ENCODE results near the gene ABR.
"Not testable (repeated sequence)": the region's sequence is repeated elsewhere in the genome, so short reads cannot be mapped to it uniquely, and the experiment has no call there.

Gene ABR

DNA sequence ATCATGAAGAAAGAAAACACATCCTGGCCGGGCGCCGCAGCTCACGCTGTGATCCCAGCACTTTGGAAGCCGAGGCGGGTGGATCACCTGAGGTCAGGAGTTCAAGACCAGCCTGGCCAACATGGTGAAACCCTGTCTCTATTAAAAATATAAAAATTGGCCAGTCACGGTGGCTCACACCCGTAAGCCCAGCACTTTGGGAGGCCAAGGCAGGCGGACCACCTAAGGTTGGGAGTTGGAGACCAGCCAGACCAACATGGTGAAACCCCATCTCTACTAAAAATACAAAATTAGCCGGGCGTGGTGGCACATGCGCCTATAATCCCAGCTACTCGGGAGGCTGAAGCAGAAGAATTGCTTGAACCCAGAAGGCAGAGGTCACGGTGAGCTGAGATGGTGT, 207.9 kb downstream of the ABR start:
- H3K9ac ChIP-seq (ENCODE audit: low read length); H3K4me1 ChIP-seq (ENCODE audit: control insufficient read depth, insufficient read depth, low read length): not testable (repeated sequence)

GRCh38 chr17:970364-970763, 209.4 kb downstream of the ABR start:
- Histone ChIP-seq H3K36me3 (ENCODE audit: control insufficient read depth, insufficient read depth, low read length) (no peaks in the 10 kb centered on the region), H3K9ac (ENCODE audit: low read length) (no peak overlapping the region), H3K4me1 (ENCODE audit: control insufficient read depth, insufficient read depth, low read length) (no peaks in the 10 kb centered on the region), H3K27me3 (ENCODE audit: control insufficient read depth, insufficient read depth, low read length) (peaks cover 8% of the 10 kb centered on the region), H3K9me3 (ENCODE audit: control insufficient read depth, low read length) (no peaks in the 10 kb centered on the region), H3K4me3 (ENCODE audit: low read length) (no peak overlapping the region)

More for the DNA sequence above, 207.9 kb downstream of the ABR start:
- H3K36me3 ChIP-seq (ENCODE audit: control insufficient read depth, insufficient read depth, low read length); H3K4me3 ChIP-seq (ENCODE audit: low read length); H3K9me3 ChIP-seq (ENCODE audit: control insufficient read depth, low read length); H3K27me3 ChIP-seq (ENCODE audit: control insufficient read depth, insufficient read depth, low read length): not testable (repeated sequence)

GRCh38 chr17:969811-970355, 209.9 kb downstream of the ABR start:
- Histone ChIP-seq H3K9me3 (ENCODE audit: control insufficient read depth, low read length) (no peaks in the 10 kb centered on the region), H3K36me3 (ENCODE audit: control insufficient read depth, insufficient read depth, low read length) (no peaks in the 10 kb centered on the region), H3K4me1 (ENCODE audit: control insufficient read depth, insufficient read depth, low read length) (no peaks in the 10 kb centered on the region), H3K9ac (ENCODE audit: low read length) (no peak overlapping the region), H3K4me3 (ENCODE audit: low read length) (no peak overlapping the region), H3K27me3 (ENCODE audit: control insufficient read depth, insufficient read depth, low read length) (peaks cover 8% of the 10 kb centered on the region)

DNA sequence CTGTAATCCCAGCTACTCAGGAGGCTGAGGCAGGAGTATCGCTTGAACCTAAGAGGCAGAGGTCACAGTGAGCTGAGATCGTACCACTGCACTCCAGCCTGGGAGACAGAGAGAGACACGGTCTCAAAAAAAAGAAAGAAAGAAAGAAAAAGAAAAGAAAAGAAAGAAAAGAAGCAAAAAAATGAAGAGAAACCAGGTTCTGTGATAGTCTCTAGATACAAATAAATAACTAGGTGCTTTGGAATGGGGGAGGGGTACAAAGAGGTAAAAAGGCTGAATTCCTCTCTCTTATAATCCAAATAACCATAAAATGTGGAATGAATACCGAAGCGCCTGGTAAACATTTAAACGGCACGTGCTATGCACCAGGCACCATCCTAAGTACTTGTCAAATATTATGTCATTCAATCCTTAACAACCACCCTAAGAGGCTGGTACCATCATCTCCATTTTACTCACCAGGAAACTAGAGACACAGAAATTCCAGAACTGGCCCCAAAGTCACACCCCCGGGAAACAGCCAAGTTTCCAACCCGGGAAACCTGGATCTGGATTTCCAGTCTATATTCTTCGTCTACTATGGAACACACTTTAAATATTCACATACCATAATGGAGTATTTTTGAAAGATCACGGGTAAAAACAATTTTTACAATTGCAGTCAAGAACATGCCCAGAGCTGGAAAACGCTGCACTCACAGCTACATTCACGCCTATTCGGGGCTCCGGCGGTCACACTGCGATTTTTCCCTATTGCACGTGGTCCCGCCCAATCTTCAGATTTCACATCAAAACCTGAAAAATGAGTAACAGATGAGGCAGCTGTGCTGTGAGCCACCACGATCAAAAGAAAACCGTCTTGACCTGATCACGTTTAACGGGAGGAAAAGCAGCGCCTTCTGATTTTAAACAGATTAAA, 210.7 kb downstream of the ABR start:
- Histone ChIP-seq H3K9me3 (ENCODE audit: control insufficient read depth, low read length) (no peaks in the 10 kb centered on the region), H3K4me1 (ENCODE audit: control insufficient read depth, insufficient read depth, low read length) (no peaks in the 10 kb centered on the region), H3K27me3 (ENCODE audit: control insufficient read depth, insufficient read depth, low read length) (peaks cover 8% of the 10 kb centered on the region), H3K9ac (ENCODE audit: low read length) (no peak overlapping the region), H3K4me3 (ENCODE audit: low read length) (no peak overlapping the region), H3K36me3 (ENCODE audit: control insufficient read depth, insufficient read depth, low read length) (no peaks in the 10 kb centered on the region)

- Histone ChIP-seq H3K36me3 (ENCODE audit: control insufficient read depth, insufficient read depth, low read length) (no peaks in the 10 kb centered on the region), H3K4me1 (ENCODE audit: control insufficient read depth, insufficient read depth, low read length) (no peaks in the 10 kb centered on the region), H3K4me3 (ENCODE audit: low read length) (no peak overlapping the region), H3K9ac (ENCODE audit: low read length) (no peak overlapping the region), H3K9me3 (ENCODE audit: control insufficient read depth, low read length) (no peaks in the 10 kb centered on the region), H3K27me3 (ENCODE audit: control insufficient read depth, insufficient read depth, low read length) (peaks cover 8% of the 10 kb centered on the region)
Measured at GRCh38 chr17:967122-967521, 212.7 kb downstream of the ABR start.

GRCh38 chr17:965311-965989, 214.3 kb downstream of the ABR start:
- Histone ChIP-seq H3K27me3 (ENCODE audit: control insufficient read depth, insufficient read depth, low read length) (peaks cover 5% of the 10 kb centered on the region), H3K4me3 (ENCODE audit: low read length) (no peak overlapping the region), H3K36me3 (ENCODE audit: control insufficient read depth, insufficient read depth, low read length) (no peaks in the 10 kb centered on the region), H3K9me3 (ENCODE audit: control insufficient read depth, low read length) (no peaks in the 10 kb centered on the region), H3K4me1 (ENCODE audit: control insufficient read depth, insufficient read depth, low read length) (no peaks in the 10 kb centered on the region), H3K9ac (ENCODE audit: low read length) (no peak overlapping the region)

DNA sequence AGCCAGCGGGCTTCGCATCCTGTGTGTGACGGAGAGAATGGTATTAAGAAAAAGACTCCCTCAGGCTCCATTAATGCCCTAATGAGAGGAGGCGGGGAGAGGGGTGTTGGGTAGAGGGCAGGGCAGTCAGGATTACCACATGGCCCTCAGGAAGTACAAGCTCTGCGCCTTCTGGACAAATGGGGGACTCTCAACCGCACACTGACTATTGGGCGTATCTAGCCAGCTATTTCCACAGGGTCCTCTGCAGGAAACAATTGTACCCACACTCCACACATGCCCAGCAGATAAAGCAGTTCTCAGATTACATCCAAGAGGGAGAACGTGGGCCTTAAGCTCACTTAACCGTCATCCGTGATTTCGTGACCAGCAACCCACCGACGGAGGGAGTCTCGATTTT, 214.9 kb downstream of the ABR start:
- Histone ChIP-seq H3K4me1 (ENCODE audit: control insufficient read depth, insufficient read depth, low read length) (no peaks in the 10 kb centered on the region), H3K9me3 (ENCODE audit: control insufficient read depth, low read length) (no peaks in the 10 kb centered on the region), H3K36me3 (ENCODE audit: control insufficient read depth, insufficient read depth, low read length) (no peaks in the 10 kb centered on the region), H3K27me3 (ENCODE audit: control insufficient read depth, insufficient read depth, low read length) (no peaks in the 10 kb centered on the region), H3K4me3 (ENCODE audit: low read length) (no peak overlapping the region), H3K9ac (ENCODE audit: low read length) (no peak overlapping the region)

- no peak overlapping the region for H3K9ac ChIP-seq (ENCODE audit: low read length)
- no peaks in the 10 kb centered on the region for H3K36me3 ChIP-seq (ENCODE audit: control insufficient read depth, insufficient read depth, low read length)
- no peaks in the 10 kb centered on the region for H3K27me3 ChIP-seq (ENCODE audit: control insufficient read depth, insufficient read depth, low read length)
- no peaks in the 10 kb centered on the region for H3K4me1 ChIP-seq (ENCODE audit: control insufficient read depth, insufficient read depth, low read length)
- H3K4me3 ChIP-seq (ENCODE audit: low read length) = no peak overlapping the region
- no peaks in the 10 kb centered on the region for H3K9me3 ChIP-seq (ENCODE audit: control insufficient read depth, low read length)
Measured at GRCh38 chr17:962670-963069, 217.1 kb downstream of the ABR start.

DNA sequence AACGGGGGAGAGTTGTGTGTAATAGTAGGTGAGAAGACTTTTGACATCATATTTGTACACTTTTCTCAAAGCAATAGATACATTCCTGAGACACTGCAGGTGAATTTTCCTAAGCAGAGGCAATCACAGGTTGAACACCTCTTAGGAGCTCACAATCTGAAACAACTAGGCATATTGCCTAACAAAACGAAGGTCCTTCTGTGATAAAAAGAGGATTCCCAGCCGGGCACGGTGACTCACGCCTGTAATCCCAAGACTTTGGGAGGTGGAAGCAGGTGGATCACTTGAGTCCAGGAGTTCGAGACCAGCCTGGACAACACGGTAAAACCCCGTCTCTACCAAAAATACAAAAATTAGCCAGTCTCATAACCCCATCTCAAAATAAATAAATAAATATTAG, 217.6 kb downstream of the ABR start:
- Histone ChIP-seq H3K9ac (ENCODE audit: low read length) (no peak overlapping the region), H3K9me3 (ENCODE audit: control insufficient read depth, low read length) (no peaks in the 10 kb centered on the region), H3K4me3 (ENCODE audit: low read length) (no peak overlapping the region), H3K4me1 (ENCODE audit: control insufficient read depth, insufficient read depth, low read length) (no peaks in the 10 kb centered on the region), H3K27me3 (ENCODE audit: control insufficient read depth, insufficient read depth, low read length) (no peaks in the 10 kb centered on the region), H3K36me3 (ENCODE audit: control insufficient read depth, insufficient read depth, low read length) (no peaks in the 10 kb centered on the region)

- H3K36me3 ChIP-seq (ENCODE audit: control insufficient read depth, insufficient read depth, low read length) = no peaks in the 10 kb centered on the region
- no peak overlapping the region for H3K4me3 ChIP-seq (ENCODE audit: low read length)
- H3K9ac ChIP-seq (ENCODE audit: low read length) = no peak overlapping the region
- H3K27me3 ChIP-seq (ENCODE audit: control insufficient read depth, insufficient read depth, low read length) = no peaks in the 10 kb centered on the region
- no peaks in the 10 kb centered on the region for H3K9me3 ChIP-seq (ENCODE audit: control insufficient read depth, low read length)
- no peaks in the 10 kb centered on the region for H3K4me1 ChIP-seq (ENCODE audit: control insufficient read depth, insufficient read depth, low read length)
Measured at GRCh38 chr17:958712-959451, 220.9 kb downstream of the ABR start.

- Histone ChIP-seq H3K4me1 (ENCODE audit: control insufficient read depth, insufficient read depth, low read length) (no peaks in the 10 kb centered on the region), H3K9me3 (ENCODE audit: control insufficient read depth, low read length) (no peaks in the 10 kb centered on the region), H3K36me3 (ENCODE audit: control insufficient read depth, insufficient read depth, low read length) (no peaks in the 10 kb centered on the region), H3K9ac (ENCODE audit: low read length) (no peak overlapping the region), H3K27me3 (ENCODE audit: control insufficient read depth, insufficient read depth, low read length) (no peaks in the 10 kb centered on the region), H3K4me3 (ENCODE audit: low read length) (no peak overlapping the region)
Measured at GRCh38 chr17:957856-958421, 221.8 kb downstream of the ABR start.
